ENCODE results near the gene KBTBD13.
"Not testable (repeated sequence)": the region's sequence is repeated elsewhere in the genome, so short reads cannot be mapped to it uniquely, and the experiment has no call there.

The KBTBD13 gene

DNA sequence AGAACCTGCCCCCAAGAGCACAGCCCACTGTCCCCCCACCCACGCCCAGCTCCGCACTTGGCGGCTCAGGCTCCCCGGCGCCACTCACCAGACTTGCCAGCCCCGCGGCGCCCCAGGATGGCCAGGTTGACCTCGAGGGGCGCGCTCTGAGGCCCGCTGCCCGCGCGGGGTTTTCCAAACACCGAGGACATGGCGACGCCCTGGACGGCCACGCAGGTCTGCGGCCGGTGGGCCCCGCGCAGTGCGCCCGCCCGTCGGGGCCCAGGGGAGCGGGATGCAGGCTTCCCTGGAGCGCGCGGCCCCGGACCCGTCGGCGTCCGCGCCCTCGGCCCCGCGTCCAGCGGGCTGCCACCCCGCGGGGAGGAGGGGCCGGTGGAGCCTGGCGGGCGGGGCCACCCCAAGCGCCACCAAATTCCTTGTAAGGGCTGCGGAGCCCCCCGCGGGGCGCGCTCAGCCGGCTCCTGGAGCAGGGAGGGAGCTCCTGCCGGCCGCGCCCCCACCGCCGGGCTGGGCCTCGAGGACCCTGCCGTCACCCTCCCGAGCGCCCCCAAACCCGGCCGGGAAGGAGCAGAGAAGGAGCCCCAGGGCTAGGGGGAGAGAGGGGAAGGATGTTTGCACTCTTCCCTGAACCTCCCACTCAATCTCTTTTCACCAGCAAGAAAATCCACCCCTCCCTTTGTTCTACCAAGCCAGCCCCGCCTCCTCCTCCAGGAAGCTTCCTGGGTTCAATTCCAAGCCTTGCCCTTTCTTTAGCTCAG is 8.7 kb upstream of the KBTBD13 start, which contains the start of gene RASL12:
RASL12 (minus strand) TSS at position 347 of the 758 bp plus-strand sequence; CDS start at position 191, 156 bp downstream.
- in situ Hi-C loops (cut with HindIII; ENCODE audit: low sequenced_read_pairs) = no loop called here

- in situ Hi-C loops (cut with HindIII; ENCODE audit: low sequenced_read_pairs) = no loop called here
These were observed 8.2 kb upstream of the KBTBD13 start for GRCh38 chr15:65068403-65068788.

DNA sequence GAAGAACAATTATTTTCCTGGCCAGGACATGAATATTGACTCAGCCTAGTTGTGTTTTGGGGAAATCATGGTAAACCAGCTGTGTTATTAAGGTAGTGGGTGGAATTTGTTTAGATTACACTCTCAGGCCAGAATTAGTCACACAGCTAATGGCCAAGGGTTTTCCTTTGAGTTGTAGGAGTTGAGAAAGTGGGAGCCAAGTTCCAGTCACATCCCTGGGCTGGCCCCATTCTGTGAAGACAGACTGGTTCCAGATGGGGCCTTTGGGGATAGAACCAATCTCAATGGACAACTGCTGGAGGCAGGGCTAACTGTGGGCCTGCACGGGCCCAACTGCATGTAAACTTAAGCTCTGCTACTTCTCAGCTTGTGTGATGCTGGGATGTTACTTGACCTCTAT is 7.4 kb upstream of the KBTBD13 start:
- in situ Hi-C loops (cut with HindIII; ENCODE audit: low sequenced_read_pairs) = no loop called here

- in situ Hi-C loops (cut with HindIII; ENCODE audit: low sequenced_read_pairs) = no loop called here
These were observed 6.6 kb upstream of the KBTBD13 start for GRCh38 chr15:65069779-65070546.

DNA sequence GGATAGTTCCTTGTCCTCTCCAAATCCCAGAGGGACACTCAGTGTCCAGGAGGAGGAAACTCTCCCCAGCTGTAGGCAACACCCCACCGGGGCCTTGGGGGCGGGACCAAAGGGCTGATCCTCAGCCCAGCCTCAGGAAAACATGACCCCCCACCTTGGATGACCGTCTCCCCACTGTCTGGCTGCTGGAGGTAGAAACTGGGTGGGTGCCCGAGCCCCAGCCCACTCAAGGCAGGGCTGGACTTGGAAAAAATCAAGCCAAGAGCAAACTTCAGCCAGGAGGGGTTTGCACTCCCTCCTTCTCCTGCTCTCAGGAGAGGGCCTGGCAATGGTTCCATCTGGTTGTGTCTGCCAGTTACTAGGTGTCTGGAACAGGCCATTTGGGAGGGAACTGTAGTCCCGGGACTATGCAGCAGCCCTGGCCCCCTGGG is 5.2 kb upstream of the KBTBD13 start:
- in situ Hi-C loops (cut with HindIII; ENCODE audit: low sequenced_read_pairs) = no loop called here

DNA sequence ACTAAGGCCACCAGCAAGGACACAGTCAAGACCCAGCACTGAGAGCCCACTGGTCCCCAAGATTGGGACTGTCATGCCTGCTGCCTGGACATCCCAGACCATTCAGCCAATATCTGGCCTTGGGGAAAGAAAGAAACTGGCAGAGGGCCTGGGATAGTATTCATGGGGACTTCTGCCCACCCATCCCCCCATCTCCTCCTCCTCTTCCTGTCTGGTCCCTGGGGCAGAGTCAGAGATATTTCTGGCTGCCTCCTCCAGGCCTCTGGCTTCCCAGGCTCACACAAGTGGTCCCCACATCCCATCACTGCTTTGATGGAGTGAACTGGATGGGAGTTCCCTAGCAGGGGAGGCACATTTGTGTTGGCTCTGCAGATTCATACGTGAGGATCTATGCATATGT is 4.5 kb upstream of the KBTBD13 start:
- in situ Hi-C loops (cut with HindIII; ENCODE audit: low sequenced_read_pairs) = no loop called here

DNA sequence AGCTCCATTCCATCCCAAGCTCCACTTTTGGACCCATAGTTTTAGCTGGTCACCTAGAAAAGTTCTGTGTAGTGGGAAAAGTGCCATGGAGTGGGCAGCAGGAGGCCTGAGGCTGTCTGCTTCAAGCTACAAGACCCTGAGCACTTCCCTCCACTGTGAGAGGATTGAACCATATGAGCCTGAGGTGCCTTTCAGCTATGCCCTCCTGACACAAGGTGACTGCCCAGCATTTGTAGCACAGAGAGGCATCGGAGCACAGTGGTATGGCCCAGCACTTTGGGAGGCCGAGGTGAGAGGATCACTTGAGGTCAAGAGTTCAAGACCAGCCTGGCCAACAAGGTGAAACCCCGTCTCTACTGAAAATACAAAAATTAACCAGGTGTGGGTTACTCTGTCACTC is 3.9 kb upstream of the KBTBD13 start:
- in situ Hi-C loops (cut with HindIII; ENCODE audit: low sequenced_read_pairs) = no loop called here

- in situ Hi-C loops (cut with HindIII; ENCODE audit: low sequenced_read_pairs) = not testable (repeated sequence)
These were observed 1.6 kb upstream of the KBTBD13 start for GRCh38 chr15:65074946-65075345.

- in situ Hi-C loops (cut with HindIII; ENCODE audit: low sequenced_read_pairs) = not testable (repeated sequence)
These were observed 745 bp upstream of the KBTBD13 start for GRCh38 chr15:65075607-65076395.

DNA sequence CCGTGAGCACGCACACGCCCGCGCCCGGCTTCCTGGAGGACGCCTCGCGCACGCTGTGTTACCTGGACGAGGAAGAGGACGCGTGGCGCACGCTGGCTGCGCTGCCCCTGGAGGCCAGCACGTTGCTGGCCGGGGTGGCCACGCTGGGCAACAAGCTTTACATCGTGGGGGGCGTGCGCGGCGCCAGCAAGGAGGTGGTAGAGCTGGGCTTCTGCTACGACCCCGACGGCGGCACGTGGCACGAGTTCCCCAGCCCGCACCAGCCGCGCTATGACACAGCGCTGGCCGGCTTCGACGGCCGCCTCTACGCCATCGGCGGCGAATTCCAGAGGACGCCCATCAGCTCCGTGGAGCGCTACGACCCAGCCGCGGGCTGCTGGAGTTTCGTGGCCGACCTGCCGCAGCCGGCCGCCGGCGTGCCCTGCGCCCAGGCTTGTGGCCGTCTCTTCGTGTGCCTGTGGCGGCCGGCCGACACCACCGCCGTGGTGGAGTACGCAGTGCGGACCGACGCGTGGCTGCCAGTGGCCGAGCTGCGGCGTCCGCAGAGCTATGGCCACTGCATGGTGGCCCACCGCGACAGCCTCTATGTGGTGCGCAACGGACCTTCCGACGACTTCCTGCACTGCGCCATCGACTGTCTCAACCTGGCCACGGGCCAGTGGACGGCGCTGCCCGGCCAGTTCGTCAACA is 890 bp downstream of the KBTBD13 start:
- in situ Hi-C loops (cut with HindIII; ENCODE audit: low sequenced_read_pairs) = no loop called here

DNA sequence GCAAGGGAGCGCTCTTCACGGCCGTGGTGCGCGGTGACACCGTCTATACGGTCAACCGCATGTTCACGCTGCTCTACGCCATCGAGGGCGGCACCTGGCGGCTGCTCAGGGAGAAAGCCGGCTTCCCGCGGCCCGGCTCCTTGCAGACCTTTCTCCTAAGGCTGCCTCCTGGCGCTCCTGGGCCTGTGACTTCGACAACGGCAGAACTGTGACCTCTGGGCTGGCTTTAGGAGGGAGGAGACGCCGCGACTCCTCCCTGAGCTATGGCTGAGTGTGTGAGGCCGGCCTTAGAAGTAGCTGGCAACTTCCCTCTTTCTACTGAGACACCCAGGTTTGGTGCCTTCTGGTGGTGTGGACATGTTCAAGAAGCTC is 1.4 kb downstream of the KBTBD13 start:
- in situ Hi-C loops (cut with HindIII; ENCODE audit: low sequenced_read_pairs) = no loop called here

- in situ Hi-C loops (cut with HindIII; ENCODE audit: low sequenced_read_pairs) = no loop called here
These were observed 3.0 kb downstream of the KBTBD13 start for GRCh38 chr15:65079580-65079979.

GRCh38 chr15:65081270-65081669 is 4.7 kb downstream of the KBTBD13 start:
- in situ Hi-C loops (cut with HindIII; ENCODE audit: low sequenced_read_pairs) = no loop called here

DNA sequence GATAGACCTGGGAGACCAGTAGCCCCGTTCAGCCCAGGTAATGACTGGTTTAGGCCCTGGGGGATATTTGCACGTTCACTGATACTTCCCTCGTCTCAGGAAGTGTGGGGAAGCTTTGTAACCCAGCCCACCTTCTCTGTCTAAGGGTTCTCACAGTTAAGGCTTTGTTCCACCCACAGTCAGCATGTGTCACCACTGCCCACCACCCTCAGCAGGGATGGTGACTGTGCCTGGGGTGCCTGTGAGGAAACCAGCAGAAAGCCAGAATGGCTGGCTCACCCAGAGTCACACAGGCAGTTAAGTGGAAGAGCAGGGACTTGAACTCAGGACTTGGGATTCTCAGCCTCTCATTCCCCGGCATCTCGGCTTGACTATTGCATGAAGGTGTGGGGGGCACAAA is 5.2 kb downstream of the KBTBD13 start:
- in situ Hi-C loops (cut with HindIII; ENCODE audit: low sequenced_read_pairs) = no loop called here

GRCh38 chr15:65082303-65082953 is 5.9 kb downstream of the KBTBD13 start:
- in situ Hi-C loops (cut with HindIII; ENCODE audit: low sequenced_read_pairs) = no loop called here

- in situ Hi-C loops (cut with HindIII; ENCODE audit: low sequenced_read_pairs) = no loop called here
These were observed 6.7 kb downstream of the KBTBD13 start for GRCh38 chr15:65083262-65083701.

- in situ Hi-C loops (cut with HindIII; ENCODE audit: low sequenced_read_pairs) = no loop called here
These were observed 8.1 kb downstream of the KBTBD13 start for GRCh38 chr15:65084500-65085206.

GRCh38 chr15:65085207-65085753 is 8.7 kb downstream of the KBTBD13 start:
- in situ Hi-C loops (cut with HindIII; ENCODE audit: low sequenced_read_pairs) = no loop called here

DNA sequence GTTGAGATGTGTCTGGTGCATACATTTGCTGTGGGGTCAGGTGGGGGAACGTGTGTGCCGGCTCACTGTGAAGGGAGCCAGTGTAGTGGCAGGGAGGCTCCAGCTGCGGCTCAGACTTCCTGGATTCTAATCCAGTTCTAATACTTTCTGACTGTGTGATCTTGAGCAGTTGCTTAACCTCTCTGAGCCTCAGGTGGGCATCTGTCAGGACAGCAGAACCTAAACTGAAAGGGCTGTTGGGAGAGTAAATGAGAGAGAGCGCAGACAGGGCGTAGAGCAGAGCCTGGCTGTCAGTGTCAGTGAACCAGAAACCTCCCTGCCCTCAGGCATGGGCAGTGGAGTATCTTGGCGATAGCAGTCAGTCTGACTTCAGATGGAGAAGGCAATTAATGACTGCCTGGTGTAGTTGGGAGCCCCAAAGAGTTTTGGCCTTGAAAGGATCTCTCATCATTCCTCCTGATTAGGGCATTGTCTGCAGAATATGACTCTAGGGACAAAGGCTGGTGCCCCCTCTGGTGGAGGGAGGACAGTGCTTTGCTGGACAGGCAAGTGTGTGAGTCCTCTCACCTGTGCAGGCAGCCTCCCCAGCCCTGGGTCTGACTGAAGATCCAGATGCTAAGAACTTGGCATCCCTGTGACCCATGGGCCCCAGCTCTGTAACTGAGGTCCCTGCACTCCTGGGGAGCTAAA is 9.6 kb downstream of the KBTBD13 start:
- in situ Hi-C loops (cut with HindIII; ENCODE audit: low sequenced_read_pairs) = no loop called here
